GM21360 (cell line): ENCODE measurements around the gene ANTXR2.
"Not testable (repeated sequence)": the region's sequence is repeated elsewhere in the genome, so short reads cannot be mapped to it uniquely, and the experiment has no call there.

Source experiments
- ATAC-seq: cut with Tn5 transposase; IDR thresholded peaks from one replicate; pipeline ENCODE4 v1.9.1; 2021; ENCODE audit warnings: mild to moderate bottlenecking, moderate library complexity; ENCODE audit not compliant: unreplicated experiment

ANTXR2 gene

GRCh38 chr4:80072744-80073472 lies at the start of gene ANTXR2:
TSS of gene ANTXR2 (minus strand) at chr4:80073229. CDS start at chr4:80072560, 669 bp downstream.
- ATAC-seq: peak; percentile 67

GRCh38 chr4:80121815-80122214 lies 48.8 kb upstream of the ANTXR2 start:
- ATAC-seq: not testable (repeated sequence)

- ATAC-seq: not testable (repeated sequence)
Observed at GRCh38 chr4:80119620-80120019, 46.6 kb upstream of the ANTXR2 start.

GRCh38 chr4:80116516-80116915 lies 43.5 kb upstream of the ANTXR2 start:
- ATAC-seq: no peak

- no peak for ATAC-seq
Observed at GRCh38 chr4:80115368-80116181, 42.5 kb upstream of the ANTXR2 start.

- no peak for ATAC-seq
Observed at GRCh38 chr4:80114732-80115265, 41.8 kb upstream of the ANTXR2 start.

GRCh38 chr4:80113615-80114014 lies 40.6 kb upstream of the ANTXR2 start:
- ATAC-seq: no peak

- ATAC-seq: no peak
Observed at GRCh38 chr4:80112236-80112635, 39.2 kb upstream of the ANTXR2 start.

GRCh38 chr4:80111276-80111675 lies 38.2 kb upstream of the ANTXR2 start:
- ATAC-seq: no peak

GRCh38 chr4:80107374-80107773 lies 34.3 kb upstream of the ANTXR2 start:
- ATAC-seq: no peak

- no peak for ATAC-seq
Observed at GRCh38 chr4:80104927-80105326, 31.9 kb upstream of the ANTXR2 start.

GRCh38 chr4:80103629-80104028 lies 30.6 kb upstream of the ANTXR2 start:
- ATAC-seq: no peak

GRCh38 chr4:80101792-80102116 lies 28.7 kb upstream of the ANTXR2 start:
- no peak for ATAC-seq

- no peak for ATAC-seq
Observed at GRCh38 chr4:80101071-80101791, 28.2 kb upstream of the ANTXR2 start.

- ATAC-seq: no peak
Observed at GRCh38 chr4:80099671-80100070, 26.6 kb upstream of the ANTXR2 start.

GRCh38 chr4:80098635-80099034 lies 25.6 kb upstream of the ANTXR2 start:
- no peak for ATAC-seq

- no peak for ATAC-seq
Observed at GRCh38 chr4:80097400-80098177, 24.6 kb upstream of the ANTXR2 start.

- no peak for ATAC-seq
Observed at GRCh38 chr4:80096175-80096850, 23.3 kb upstream of the ANTXR2 start.

- no peak for ATAC-seq
Observed at GRCh38 chr4:80094191-80094590, 21.2 kb upstream of the ANTXR2 start.

GRCh38 chr4:80093563-80093962 lies 20.5 kb upstream of the ANTXR2 start:
- no peak for ATAC-seq
